ENCODE data around the gene NPPA.

DNA sequence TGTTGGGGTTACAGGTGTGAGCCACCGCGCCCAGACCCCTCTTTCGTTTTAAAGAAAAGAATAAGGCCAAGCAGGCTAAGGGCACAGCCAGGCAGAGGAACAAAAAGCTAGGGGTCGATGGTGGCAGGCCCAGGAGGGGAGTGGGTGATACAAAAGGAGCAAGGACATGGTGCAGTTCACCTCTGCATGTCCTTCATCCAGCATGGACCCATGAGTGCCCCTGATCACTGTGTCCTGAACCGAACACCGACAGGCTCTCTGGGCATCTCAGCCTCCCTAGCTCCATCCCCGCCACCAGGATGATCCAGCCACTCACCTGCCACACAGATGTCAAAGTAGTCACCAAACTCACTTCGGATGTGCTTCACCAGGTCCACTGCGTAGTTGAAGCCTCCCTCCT lies 47.7 kb downstream of the NPPA start:
- TF ChIP-seq, protein P1, sequence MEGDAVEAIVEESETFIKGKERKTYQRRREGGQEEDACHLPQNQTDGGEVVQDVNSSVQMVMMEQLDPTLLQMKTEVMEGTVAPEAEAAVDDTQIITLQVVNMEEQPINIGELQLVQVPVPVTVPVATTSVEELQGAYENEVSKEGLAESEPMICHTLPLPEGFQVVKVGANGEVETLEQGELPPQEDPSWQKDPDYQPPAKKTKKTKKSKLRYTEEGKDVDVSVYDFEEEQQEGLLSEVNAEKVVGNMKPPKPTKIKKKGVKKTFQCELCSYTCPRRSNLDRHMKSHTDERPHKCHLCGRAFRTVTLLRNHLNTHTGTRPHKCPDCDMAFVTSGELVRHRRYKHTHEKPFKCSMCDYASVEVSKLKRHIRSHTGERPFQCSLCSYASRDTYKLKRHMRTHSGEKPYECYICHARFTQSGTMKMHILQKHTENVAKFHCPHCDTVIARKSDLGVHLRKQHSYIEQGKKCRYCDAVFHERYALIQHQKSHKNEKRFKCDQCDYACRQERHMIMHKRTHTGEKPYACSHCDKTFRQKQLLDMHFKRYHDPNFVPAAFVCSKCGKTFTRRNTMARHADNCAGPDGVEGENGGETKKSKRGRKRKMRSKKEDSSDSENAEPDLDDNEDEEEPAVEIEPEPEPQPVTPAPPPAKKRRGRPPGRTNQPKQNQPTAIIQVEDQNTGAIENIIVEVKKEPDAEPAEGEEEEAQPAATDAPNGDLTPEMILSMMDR (conservative IDR thresholded peaks at IDR 0.05 in 1 of 2, IDR thresholded peaks at IDR 0.05 in 1 of 2; ENCODE audit: low read depth in 1 of 2, low read length in 2 of 2), result no peak
- TF ChIP-seq EZH2 (IDR thresholded peaks at IDR 0.05; ENCODE audit: low read length, missing control alignments), result no peak

Measured in fibroblast of lung (primary cell).